HCT116 (cell line): ENCODE data around the gene TMED10.

Experiments
- CTCF ChIP-seq, 3 experiments: fragments of 200-600 bp in 1 of 3; sonication (generic) in 1 of 3; IDR thresholded peaks in 2 of 3; conservative IDR thresholded peaks in 1 of 3; 2 replicates each; pipeline ENCODE4 v1.5.1; 2012 to 2017; ENCODE audit warnings: low read depth in 2 of 3, low read length in 2 of 3, antibody characterized with exemption in 1 of 3, borderline replicate concordance in 1 of 3, control low read depth in 1 of 3, mild to moderate bottlenecking in 1 of 3, mixed read lengths in 1 of 3, mixed run types in 1 of 3, moderate library complexity in 1 of 3; ENCODE audit not compliant: insufficient read depth in 1 of 3
- EGR1 ChIP-seq: IDR thresholded peaks from 2 replicates; pipeline ENCODE4 v1.6.1; 2012; ENCODE audit warnings: low read depth
- EZH2 ChIP-seq: fragments of 200-600 bp; sonication (generic); IDR thresholded peaks from 2 replicates; pipeline ENCODE4 v1.6.1; 2017; ENCODE audit warnings: antibody characterized with exemption, mixed run types
- EZH2phosphoT487 ChIP-seq: fragments of 200-600 bp; IDR thresholded peaks from 2 replicates; pipeline ENCODE4 v1.6.1; 2018; ENCODE audit warnings: antibody characterized with exemption, borderline replicate concordance
- FOSL1 ChIP-seq: IDR thresholded peaks from 2 replicates; pipeline ENCODE4 v1.6.1; 2012; ENCODE audit warnings: low read depth
- JUND ChIP-seq: IDR thresholded peaks from 2 replicates; pipeline ENCODE4 v1.6.1; 2012
- POLR2A ChIP-seq: IDR thresholded peaks from 2 replicates; pipeline ENCODE4 v1.7.0; 2011; ENCODE audit warnings: borderline replicate concordance; ENCODE audit not compliant: insufficient read depth, insufficient read length; ENCODE audit errors: extremely low read depth
- POLR2AphosphoS5 ChIP-seq: IDR thresholded peaks from 2 replicates; pipeline ENCODE4 v1.6.1; 2011; ENCODE audit warnings: mild to moderate bottlenecking, low read depth, low read length, moderate library complexity
- RAD21 ChIP-seq: IDR thresholded peaks from 2 replicates; pipeline ENCODE4 v1.6.1; 2012; ENCODE audit warnings: low read depth, mild to moderate bottlenecking
- REST ChIP-seq: IDR thresholded peaks from 2 replicates; pipeline ENCODE4 v1.6.1; 2012; ENCODE audit warnings: low read depth
- YY1 ChIP-seq: IDR thresholded peaks from 2 replicates; pipeline ENCODE4 v1.6.1; 2011; ENCODE audit warnings: low read length, low read depth, moderate library complexity, mild to moderate bottlenecking; ENCODE audit not compliant: insufficient replicate concordance; ENCODE audit errors: extremely low read depth

GRCh38 chr14:75184039-75184438, 7.6 kb upstream of the TMED10 start:
- no peak for TF ChIP-seq CTCF (IDR thresholded peaks at IDR 0.05 in 2 of 3, conservative IDR thresholded peaks at IDR 0.05 in 1 of 3; ENCODE audit: borderline replicate concordance in 1 of 3, insufficient read depth in 1 of 3, low read depth in 2 of 3, low read length in 2 of 3)
- TF ChIP-seq EZH2phosphoT487, result no peak
- TF ChIP-seq REST, result no peak
- TF ChIP-seq EZH2, result no peak
- TF ChIP-seq JUND, result no peak
- no peak for TF ChIP-seq FOSL1
- TF ChIP-seq RAD21, result no peak
- no peak for TF ChIP-seq POLR2A
- no peak for TF ChIP-seq YY1
- no peak for TF ChIP-seq POLR2AphosphoS5
- no peak for TF ChIP-seq EGR1
